HEK293 (cell line): ENCODE measurements around the gene ELMO1.
A peak's percentile ranks its signal among the peaks of the same experiment; 100 is the strongest.

Source experiments
- CTCF ChIA-PET: fragments of 350-600 bp; formaldehyde crosslinking; extraction: SDS; loops from one replicate; lab custom pipeline; 2021; ENCODE audit warnings: antibody characterized with exemption; lab: Yijun Ruan, JAX
- POLR2A ChIA-PET: fragments of 300-600 bp; formaldehyde crosslinking; extraction: SDS; loops from one replicate; lab custom pipeline; 2020; ENCODE audit warnings: antibody characterized with exemption, inconsistent platforms; lab: Yijun Ruan, JAX
- H3K27ac ChIP-seq: fragments of 200-500 bp; sonication (Bioruptor generic); 2 replicates; pipeline ENCODE4 v1.5.1; 2014; ENCODE audit warnings: low read depth, low read length, control low read depth, inconsistent platforms; ENCODE audit errors: extremely low read depth
- H3K36me3 ChIP-seq, 2 experiments: fragments of 200-500 bp in 1 of 2; sonication (Bioruptor generic) in 1 of 2; 1 replicate in 1 of 2; 2 replicates in 1 of 2; pipeline ENCODE4 v1.5.1; 2014 to 2017; ENCODE audit warnings: inconsistent platforms in 2 of 2, low read length in 2 of 2; ENCODE audit not compliant: control insufficient read depth in 2 of 2, insufficient read depth in 1 of 2
- H3K4me1 ChIP-seq: fragments of 200-500 bp; sonication (Bioruptor generic); 2 replicates; pipeline ENCODE4 v1.5.1; 2014; ENCODE audit warnings: mild to moderate bottlenecking, low read length, inconsistent platforms; ENCODE audit not compliant: control insufficient read depth, insufficient read depth
- H3K4me3 ChIP-seq: 2 replicates; pipeline ENCODE4 v1.5.1; 2011; ENCODE audit warnings: low read depth, mild to moderate bottlenecking, control low read depth, low read length, moderate library complexity
- H3K9me3 ChIP-seq: fragments of 200-500 bp; sonication (Bioruptor generic); 2 replicates; pipeline ENCODE4 v1.5.1; 2014; ENCODE audit warnings: low read depth, low read length, inconsistent platforms; ENCODE audit not compliant: control insufficient read depth, insufficient read depth
- HOXD13 ChIP-seq: sonication (generic); formaldehyde crosslinking; IDR thresholded peaks from 2 replicates; pipeline ENCODE4 v1.8.0; 2022; ENCODE audit warnings: missing genetic modification reagents, borderline replicate concordance
- OVOL3 ChIP-seq: fragments of 450-650 bp; formaldehyde crosslinking; IDR thresholded peaks from 2 replicates; pipeline ENCODE4 v1.5.1; 2016; ENCODE audit warnings: missing biosample characterization, missing genetic modification characterization
- REPIN1 ChIP-seq: fragments of 450-650 bp; formaldehyde crosslinking; IDR thresholded peaks from 2 replicates; pipeline ENCODE4 v1.5.1; 2017; ENCODE audit warnings: missing biosample characterization, missing genetic modification characterization, low read depth
- SP2 ChIP-seq: fragments of 450-650 bp; formaldehyde crosslinking; IDR thresholded peaks from 2 replicates; pipeline ENCODE4 v1.5.1; 2016; ENCODE audit warnings: missing biosample characterization, missing genetic modification characterization
- WT1 ChIP-seq: fragments of 450-650 bp; formaldehyde crosslinking; IDR thresholded peaks from 2 replicates; pipeline ENCODE4 v1.5.1; 2016; ENCODE audit warnings: missing biosample characterization, missing genetic modification characterization
- ZNF223 ChIP-seq: fragments of 450-650 bp; formaldehyde crosslinking; IDR thresholded peaks from 2 replicates; pipeline ENCODE4 v1.5.1; 2016; ENCODE audit warnings: missing biosample characterization, missing genetic modification characterization
- ZNF274 ChIP-seq, 2 experiments: fragments of 200-500 bp in 1 of 2; fragments of 450-650 bp in 1 of 2; sonication (Bioruptor generic) in 1 of 2; formaldehyde crosslinking in 1 of 2; IDR thresholded peaks; 2 replicates each; pipeline versions ENCODE4 v1.5.1 to v1.6.1; 2014 to 2016; ENCODE audit warnings: borderline replicate concordance in 1 of 2, inconsistent platforms in 1 of 2, low read length in 1 of 2, missing biosample characterization in 1 of 2, missing genetic modification characterization in 1 of 2
- ZNF341 ChIP-seq: fragments of 450-650 bp; formaldehyde crosslinking; IDR thresholded peaks from 2 replicates; pipeline ENCODE4; 2016; ENCODE audit warnings: low read depth, missing biosample characterization, missing genetic modification characterization
- ZNF366 ChIP-seq: fragments of 450-650 bp; formaldehyde crosslinking; conservative IDR thresholded peaks from 2 replicates; pipeline ENCODE4 v1.5.1; 2016; ENCODE audit warnings: missing biosample characterization, missing genetic modification characterization
- ZNF473 ChIP-seq: fragments of 450-650 bp; formaldehyde crosslinking; IDR thresholded peaks from 2 replicates; pipeline ENCODE4 v1.5.1; 2017; ENCODE audit warnings: missing biosample characterization, missing genetic modification characterization
- ZNF514 ChIP-seq: fragments of 450-650 bp; formaldehyde crosslinking; IDR thresholded peaks from 2 replicates; pipeline ENCODE4 v1.5.1; 2016; ENCODE audit warnings: missing biosample characterization, missing genetic modification characterization
- ZNF544 ChIP-seq: fragments of 450-650 bp; formaldehyde crosslinking; IDR thresholded peaks from 2 replicates; pipeline ENCODE4 v1.5.0; 2017; ENCODE audit warnings: missing biosample characterization, missing genetic modification characterization
- ZNF548 ChIP-seq: fragments of 450-650 bp; formaldehyde crosslinking; IDR thresholded peaks from 2 replicates; pipeline ENCODE4 v1.5.1; 2016; ENCODE audit warnings: missing biosample characterization, missing genetic modification characterization
- ZNF658 ChIP-seq: fragments of 450-650 bp; formaldehyde crosslinking; IDR thresholded peaks from 2 replicates; pipeline ENCODE4; 2016; ENCODE audit warnings: missing biosample characterization, missing genetic modification characterization
- ZNF830 ChIP-seq: fragments of 450-650 bp; IDR thresholded peaks from 2 replicates; pipeline ENCODE4 v1.5.0; 2018; ENCODE audit warnings: missing biosample characterization, missing genetic modification characterization, low read depth, mild to moderate bottlenecking, moderate library complexity
- TF ChIP-seq, protein P1 (sequence below): fragments of 450-650 bp; formaldehyde crosslinking; IDR thresholded peaks from 2 replicates; pipeline ENCODE4 v1.5.1; 2016; ENCODE audit warnings: missing biosample characterization, missing genetic modification characterization
- TF ChIP-seq, protein P2 (sequence below): fragments of 450-650 bp; formaldehyde crosslinking; IDR thresholded peaks from 2 replicates; pipeline ENCODE4 v1.5.1; 2016; ENCODE audit warnings: missing biosample characterization, missing genetic modification characterization, borderline replicate concordance

Gene ELMO1

DNA sequence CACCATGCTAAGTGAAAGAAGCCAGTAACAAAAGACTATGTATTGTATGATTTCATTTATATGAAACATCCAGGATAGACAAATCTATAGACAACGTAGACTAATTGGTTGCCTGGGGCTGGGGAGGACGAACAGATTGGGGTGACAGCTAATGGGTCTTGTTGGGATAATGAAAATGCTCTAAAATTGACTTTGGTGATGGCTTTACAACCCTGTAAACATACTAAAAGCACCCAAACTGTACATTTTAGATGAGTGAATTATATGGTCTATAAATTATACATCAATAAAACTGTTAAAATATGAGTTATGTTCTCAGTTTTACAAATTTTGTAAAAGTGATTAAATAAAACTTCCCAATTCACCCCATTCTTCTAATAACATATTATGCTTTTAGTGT lies 261.5 kb downstream of the ELMO1 start:
- Histone ChIP-seq H3K9me3 (no peaks in the 10 kb centered on the region; the same call in 1 of the 2 replicates), H3K36me3 (no peaks in the 10 kb centered on the region), H3K4me1 (no peaks in the 10 kb centered on the region), H3K4me3 (no peak overlapping the region), H3K27ac (no peak overlapping the region)
- ChIA-PET POLR2A (no interaction called here), CTCF (interaction anchor here (2.6 kb wide), 1 partner anchor 220 kb away, joined by 11 read pairs; no protein-coding TSS in a partner anchor)
- TF ChIP-seq SP2, result no peak
- peak; percentile 63 for TF ChIP-seq ZNF341
- TF ChIP-seq, protein P1, sequence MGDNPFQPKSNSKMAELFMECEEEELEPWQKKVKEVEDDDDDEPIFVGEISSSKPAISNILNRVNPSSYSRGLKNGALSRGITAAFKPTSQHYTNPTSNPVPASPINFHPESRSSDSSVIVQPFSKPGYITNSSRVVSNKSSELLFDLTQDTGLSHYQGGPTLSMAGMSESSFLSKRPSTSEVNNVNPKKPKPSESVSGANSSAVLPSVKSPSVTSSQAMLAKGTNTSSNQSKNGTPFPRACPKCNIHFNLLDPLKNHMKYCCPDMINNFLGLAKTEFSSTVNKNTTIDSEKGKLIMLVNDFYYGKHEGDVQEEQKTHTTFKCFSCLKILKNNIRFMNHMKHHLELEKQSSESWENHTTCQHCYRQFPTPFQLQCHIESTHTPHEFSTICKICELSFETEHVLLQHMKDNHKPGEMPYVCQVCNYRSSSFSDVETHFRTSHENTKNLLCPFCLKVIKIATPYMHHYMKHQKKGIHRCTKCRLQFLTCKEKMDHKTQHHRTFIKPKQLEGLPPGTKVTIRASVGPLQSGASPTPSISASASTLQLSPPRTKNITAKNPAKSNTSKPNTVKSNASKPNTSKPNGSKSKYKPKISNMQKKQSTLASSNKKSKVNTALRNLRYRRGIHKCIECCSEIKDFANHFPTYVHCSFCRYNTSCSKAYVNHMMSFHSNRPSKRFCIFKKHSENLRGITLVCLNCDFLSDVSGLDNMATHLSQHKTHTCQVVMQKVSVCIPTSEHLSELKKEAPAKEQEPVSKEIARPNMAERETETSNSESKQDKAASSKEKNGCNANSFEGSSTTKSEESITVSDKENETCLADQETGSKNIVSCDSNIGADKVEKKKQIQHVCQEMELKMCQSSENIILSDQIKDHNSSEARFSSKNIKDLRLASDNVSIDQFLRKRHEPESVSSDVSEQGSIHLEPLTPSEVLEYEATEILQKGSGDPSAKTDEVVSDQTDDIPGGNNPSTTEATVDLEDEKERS (tag by site-specific recombination), result no peak
- TF ChIP-seq ZNF473, result no peak
- TF ChIP-seq, protein P2, sequence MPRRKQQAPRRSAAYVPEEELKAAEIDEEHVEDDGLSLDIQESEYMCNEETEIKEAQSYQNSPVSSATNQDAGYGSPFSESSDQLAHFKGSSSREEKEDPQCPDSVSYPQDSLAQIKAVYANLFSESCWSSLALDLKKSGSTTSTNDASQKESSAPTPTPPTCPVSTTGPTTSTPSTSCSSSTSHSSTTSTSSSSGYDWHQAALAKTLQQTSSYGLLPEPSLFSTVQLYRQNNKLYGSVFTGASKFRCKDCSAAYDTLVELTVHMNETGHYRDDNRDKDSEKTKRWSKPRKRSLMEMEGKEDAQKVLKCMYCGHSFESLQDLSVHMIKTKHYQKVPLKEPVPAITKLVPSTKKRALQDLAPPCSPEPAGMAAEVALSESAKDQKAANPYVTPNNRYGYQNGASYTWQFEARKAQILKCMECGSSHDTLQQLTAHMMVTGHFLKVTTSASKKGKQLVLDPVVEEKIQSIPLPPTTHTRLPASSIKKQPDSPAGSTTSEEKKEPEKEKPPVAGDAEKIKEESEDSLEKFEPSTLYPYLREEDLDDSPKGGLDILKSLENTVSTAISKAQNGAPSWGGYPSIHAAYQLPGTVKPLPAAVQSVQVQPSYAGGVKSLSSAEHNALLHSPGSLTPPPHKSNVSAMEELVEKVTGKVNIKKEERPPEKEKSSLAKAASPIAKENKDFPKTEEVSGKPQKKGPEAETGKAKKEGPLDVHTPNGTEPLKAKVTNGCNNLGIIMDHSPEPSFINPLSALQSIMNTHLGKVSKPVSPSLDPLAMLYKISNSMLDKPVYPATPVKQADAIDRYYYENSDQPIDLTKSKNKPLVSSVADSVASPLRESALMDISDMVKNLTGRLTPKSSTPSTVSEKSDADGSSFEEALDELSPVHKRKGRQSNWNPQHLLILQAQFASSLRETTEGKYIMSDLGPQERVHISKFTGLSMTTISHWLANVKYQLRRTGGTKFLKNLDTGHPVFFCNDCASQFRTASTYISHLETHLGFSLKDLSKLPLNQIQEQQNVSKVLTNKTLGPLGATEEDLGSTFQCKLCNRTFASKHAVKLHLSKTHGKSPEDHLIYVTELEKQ, result no peak

GRCh38 chr7:37186753-37187152 lies 261.9 kb downstream of the ELMO1 start:
- no peaks in the 10 kb centered on the region; the same call in 1 of the 2 replicates for H3K9me3 ChIP-seq
- TF ChIP-seq ZNF514 (no peak), OVOL3 (no peak), ZNF223 (tag by site-specific recombination) (no peak), WT1 (tag by site-specific recombination) (no peak), ZNF658 (tag by site-specific recombination) (no peak), HOXD13 (CRISPR knock-in tag) (no peak), ZNF830 (tag by site-specific recombination) (no peak), ZNF544 (tag by site-specific recombination) (no peak), ZNF274 (IDR thresholded peaks at IDR 0.05; ENCODE audit: low read length) (no peak), ZNF274 (tag by site-specific recombination; IDR thresholded peaks at IDR 0.05; ENCODE audit: borderline replicate concordance) (no peak), ZNF366 (no peak), ZNF548 (tag by site-specific recombination) (no peak), REPIN1 (tag by site-specific recombination) (no peak)
- no peak overlapping the region for H3K27ac ChIP-seq
- ChIA-PET POLR2A (no interaction called here), CTCF (interaction anchor here (0.6 to 2.6 kb wide), 2 partner anchors 69 to 219 kb away, joined by 4 to 11 read pairs; no protein-coding TSS in a partner anchor)
- H3K4me1 ChIP-seq, result no peaks in the 10 kb centered on the region
- no peaks in the 10 kb centered on the region for H3K36me3 ChIP-seq
- no peak overlapping the region for H3K4me3 ChIP-seq
